Fibroblast of pulmonary artery (primary cell): ENCODE measurements around the gene WFDC9.
A peak's percentile ranks its signal among the peaks of the same experiment; 100 is the strongest.

Experiments
- DNase-seq: peaks from one replicate; pipeline ENCODE4 v3.0.0-alpha.2; 2010; ENCODE audit warnings: low read depth
- H3K4me3 ChIP-seq: replicated peaks from 2 replicates; pipeline ENCODE4 v1.5.1; 2011; ENCODE audit warnings: low read depth, mild to moderate bottlenecking, control low read depth, low read length, moderate library complexity
- TF ChIP-seq, protein P1 (sequence below): IDR thresholded peaks from 2 replicates; pipeline ENCODE4 v1.5.1; 2011; ENCODE audit warnings: mild to moderate bottlenecking, control low read depth, low read length, inconsistent platforms; ENCODE audit errors: missing control alignments

WFDC9 gene

GRCh38 chr20:45621593-45621992 lies 9.5 kb downstream of the WFDC9 start:
- TF ChIP-seq, protein P1, sequence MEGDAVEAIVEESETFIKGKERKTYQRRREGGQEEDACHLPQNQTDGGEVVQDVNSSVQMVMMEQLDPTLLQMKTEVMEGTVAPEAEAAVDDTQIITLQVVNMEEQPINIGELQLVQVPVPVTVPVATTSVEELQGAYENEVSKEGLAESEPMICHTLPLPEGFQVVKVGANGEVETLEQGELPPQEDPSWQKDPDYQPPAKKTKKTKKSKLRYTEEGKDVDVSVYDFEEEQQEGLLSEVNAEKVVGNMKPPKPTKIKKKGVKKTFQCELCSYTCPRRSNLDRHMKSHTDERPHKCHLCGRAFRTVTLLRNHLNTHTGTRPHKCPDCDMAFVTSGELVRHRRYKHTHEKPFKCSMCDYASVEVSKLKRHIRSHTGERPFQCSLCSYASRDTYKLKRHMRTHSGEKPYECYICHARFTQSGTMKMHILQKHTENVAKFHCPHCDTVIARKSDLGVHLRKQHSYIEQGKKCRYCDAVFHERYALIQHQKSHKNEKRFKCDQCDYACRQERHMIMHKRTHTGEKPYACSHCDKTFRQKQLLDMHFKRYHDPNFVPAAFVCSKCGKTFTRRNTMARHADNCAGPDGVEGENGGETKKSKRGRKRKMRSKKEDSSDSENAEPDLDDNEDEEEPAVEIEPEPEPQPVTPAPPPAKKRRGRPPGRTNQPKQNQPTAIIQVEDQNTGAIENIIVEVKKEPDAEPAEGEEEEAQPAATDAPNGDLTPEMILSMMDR: no peak
- no peak for DNase-seq

DNA sequence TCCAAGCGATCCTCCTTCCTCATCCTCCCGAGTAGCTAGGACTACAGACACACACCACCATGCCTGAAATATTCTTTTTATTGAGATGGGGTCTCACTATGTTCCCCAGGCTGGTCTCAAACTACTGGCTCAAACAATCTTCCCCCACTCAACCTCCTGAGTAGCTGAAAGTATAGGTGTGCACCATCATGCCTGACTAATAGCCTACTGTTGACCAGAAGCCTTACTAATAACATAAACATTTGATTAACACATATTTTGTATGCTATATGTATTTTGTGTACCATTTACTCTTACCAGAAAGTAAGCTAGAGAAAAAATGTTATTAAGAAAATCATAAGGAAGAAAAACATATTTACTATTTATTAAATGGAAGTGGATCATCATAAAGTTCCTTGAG lies 13.5 kb downstream of the WFDC9 start:
- no peak for DNase-seq
- no peak overlapping the region for H3K4me3 ChIP-seq
- TF ChIP-seq, protein P1: no peak

More at GRCh38 chr20:45621593-45621992, 9.5 kb downstream of the WFDC9 start:
- no peak overlapping the region for H3K4me3 ChIP-seq

- TF ChIP-seq, protein P1: no peak
- no peak overlapping the region for H3K4me3 ChIP-seq
- DNase-seq: no peak
These were observed 18.8 kb downstream of the WFDC9 start for GRCh38 chr20:45612314-45612713.

DNA sequence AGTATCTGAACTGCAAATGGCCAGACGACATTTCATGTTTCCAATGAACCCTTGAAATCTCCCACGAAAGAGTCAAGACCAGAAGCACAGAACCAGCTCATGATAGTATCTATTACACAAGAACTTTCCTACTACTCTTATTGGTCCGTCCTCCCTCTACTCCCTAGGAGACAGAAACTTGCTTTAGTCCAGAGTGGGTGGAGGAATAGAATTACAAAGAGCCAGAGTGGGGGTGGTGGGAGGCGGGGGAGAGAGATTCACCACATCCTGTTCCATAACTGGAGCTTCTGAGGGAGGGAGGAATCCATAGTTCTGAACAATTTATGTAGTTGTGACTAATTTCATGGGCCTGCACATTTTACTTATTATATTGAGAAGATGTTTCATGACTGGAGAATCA lies 20.0 kb downstream of the WFDC9 start:
- DNase-seq: peak; percentile 74
- no peak overlapping the region for H3K4me3 ChIP-seq
- TF ChIP-seq, protein P1: no peak

- TF ChIP-seq, protein P1: no peak
These were observed 23.3 kb downstream of the WFDC9 start for GRCh38 chr20:45607810-45608209.

GRCh38 chr20:45595235-45595634 lies 35.8 kb downstream of the WFDC9 start:
- no peak overlapping the region for H3K4me3 ChIP-seq
- DNase-seq: no peak

More at GRCh38 chr20:45607810-45608209, 23.3 kb downstream of the WFDC9 start:
- DNase-seq: no peak
- no peak overlapping the region for H3K4me3 ChIP-seq

DNA sequence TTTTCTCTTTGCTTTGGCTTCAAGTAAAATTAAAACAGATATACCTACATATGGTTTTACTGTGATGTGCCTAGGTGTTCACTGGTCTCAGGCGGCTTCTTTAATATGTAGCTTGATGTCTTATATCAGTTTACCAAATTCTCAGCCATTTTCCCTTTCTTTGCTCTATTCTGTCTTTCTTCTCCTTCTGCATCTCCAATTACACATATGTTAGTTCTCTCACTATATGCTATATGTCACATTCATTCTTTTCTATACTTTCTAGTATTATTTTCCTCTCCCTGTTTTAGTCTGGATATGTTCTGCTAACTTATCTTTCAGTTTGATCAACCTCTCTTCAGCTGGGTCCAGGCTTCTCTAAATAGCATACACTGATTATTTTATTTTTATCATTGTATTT lies 37.6 kb downstream of the WFDC9 start:
- no peak for DNase-seq
- TF ChIP-seq, protein P1: no peak

More at GRCh38 chr20:45595235-45595634, 35.8 kb downstream of the WFDC9 start:
- TF ChIP-seq, protein P1: no peak

More for the DNA sequence above, 37.6 kb downstream of the WFDC9 start:
- no peak overlapping the region for H3K4me3 ChIP-seq
